OCI-LY3 (cell line): ENCODE measurements around the gene PKP4.

Experiments
- CTCF ChIP-seq: fragments of 200-600, 300-600 bp; sonication (generic); IDR thresholded peaks from 2 replicates; pipeline ENCODE4 v1.5.1; 2014; ENCODE audit warnings: antibody characterized with exemption, low read length, low read depth
- EZH2phosphoT487 ChIP-seq: fragments of 200-600 bp; shearing (Covaris generic); IDR thresholded peaks from 2 replicates; pipeline ENCODE4 v1.6.1; 2018; ENCODE audit warnings: antibody characterized with exemption, mixed run types, low read depth

GRCh38 chr2:158577141-158577540 lies 120.4 kb downstream of the PKP4 start:
- no peak for TF ChIP-seq CTCF
- no peak for TF ChIP-seq EZH2phosphoT487
